ENCODE results near the gene SPINK5. TPM values are rescaled to one million over a fixed set of nuclear protein-coding genes. Genes with fewer than 3 reads are reported as not detected.

The SPINK5 gene
- total RNA-seq, 1 experiment from 2014 or later: 6.0 TPM

DNA sequence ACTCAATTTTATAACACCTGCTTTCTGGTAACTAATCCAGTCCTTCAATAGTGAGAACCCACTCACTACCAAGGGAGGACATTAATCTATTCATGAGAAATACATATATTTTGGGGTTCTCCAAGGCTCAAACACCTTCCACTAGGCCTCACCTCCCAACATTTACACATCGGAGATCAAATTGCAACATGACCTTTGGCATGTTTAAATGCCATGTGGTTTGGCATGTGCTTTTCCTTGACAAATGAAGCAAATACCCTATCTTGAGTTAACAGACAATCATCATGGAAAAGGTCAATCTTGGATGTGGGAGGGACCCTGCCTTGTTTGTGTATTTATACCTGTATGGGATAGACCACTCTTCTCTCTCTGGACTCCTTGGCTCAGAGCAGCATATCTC, 82.7 kb downstream of the SPINK5 start:
- Mint-ChIP-seq H3K4me1 (no peaks in the 10 kb centered on the region), H3K27ac (no peak overlapping the region), H3K9me3 (no peaks in the 10 kb centered on the region), H3K27me3 (ENCODE audit: low read depth) (no peaks in the 10 kb centered on the region), H3K36me3 (ENCODE audit: insufficient read depth in 1 of 3, low read depth in 3 of 3) (no peaks in the 10 kb centered on the region), H3K4me3 (no peak overlapping the region)
- Histone ChIP-seq H4K20me1 (ENCODE audit: control insufficient read depth, insufficient read depth, insufficient read length) (no peaks in the 10 kb centered on the region), H2BK5ac (ENCODE audit: insufficient read length, low read length) (no peak overlapping the region), H3K23ac (ENCODE audit: insufficient read length, low read depth, low read length) (no peak overlapping the region), H2AFZ (ENCODE audit: low read length) (no peak overlapping the region), H3K79me2 (ENCODE audit: insufficient read depth, low read length) (no peaks in the 10 kb centered on the region), H4K8ac (replicated peaks; ENCODE audit: insufficient read length, low read depth, low read length) (no peak overlapping the region), H2BK20ac (ENCODE audit: low read depth, low read length, poor library complexity, severe bottlenecking) (no peak overlapping the region), H4K5ac (ENCODE audit: insufficient read length, low read depth, low read length) (no peak overlapping the region), H3K9ac (ENCODE audit: extremely low read depth, insufficient read length, low read length) (no peak overlapping the region), H3K14ac (ENCODE audit: insufficient read depth, low read length) (no peak overlapping the region), H2BK12ac (ENCODE audit: insufficient read length, low read depth, low read length) (no peak overlapping the region), H4K91ac (ENCODE audit: insufficient read length, low read depth, low read length) (no peak overlapping the region), H3T11ph (ENCODE audit: low read length) (no peak overlapping the region), H3K27ac (ENCODE audit: insufficient read length, low read depth, low read length) (no peak overlapping the region), H3K4me2 (ENCODE audit: insufficient read depth, insufficient read length, low read length) (no peak overlapping the region), H3K79me1 (ENCODE audit: insufficient read depth, low read depth, low read length, poor library complexity, severe bottlenecking) (no peaks in the 10 kb centered on the region), H3K4ac (ENCODE audit: low read depth, low read length) (no peak overlapping the region), H2BK15ac (ENCODE audit: low read depth, low read length) (no peak overlapping the region), H3K18ac (ENCODE audit: insufficient read length, low read depth, low read length) (no peak overlapping the region), H2BK120ac (ENCODE audit: low read depth, low read length, poor library complexity, severe bottlenecking) (no peak overlapping the region), H3K4me1 (ENCODE audit: insufficient read depth, low read length) (no peaks in the 10 kb centered on the region), H2AK5ac (ENCODE audit: insufficient read length, low read length) (no peak overlapping the region), H3K27me3 (ENCODE audit: insufficient read depth, low read length) (no peaks in the 10 kb centered on the region), H3K9me3 (ENCODE audit: control insufficient read depth, low read depth, low read length) (no peaks in the 10 kb centered on the region), H3K23me2 (ENCODE audit: insufficient read length, low read depth, low read length, poor library complexity, severe bottlenecking) (no peaks in the 10 kb centered on the region), H3K56ac (ENCODE audit: insufficient read length, low read depth, low read length) (no peak overlapping the region)
- WGBS (ENCODE audit: extremely low coverage, insufficient read length, low lambda C conversion rate): no CpG with 5 or more reads among the region's 1 CpG
- TF ChIP-seq, protein P1, sequence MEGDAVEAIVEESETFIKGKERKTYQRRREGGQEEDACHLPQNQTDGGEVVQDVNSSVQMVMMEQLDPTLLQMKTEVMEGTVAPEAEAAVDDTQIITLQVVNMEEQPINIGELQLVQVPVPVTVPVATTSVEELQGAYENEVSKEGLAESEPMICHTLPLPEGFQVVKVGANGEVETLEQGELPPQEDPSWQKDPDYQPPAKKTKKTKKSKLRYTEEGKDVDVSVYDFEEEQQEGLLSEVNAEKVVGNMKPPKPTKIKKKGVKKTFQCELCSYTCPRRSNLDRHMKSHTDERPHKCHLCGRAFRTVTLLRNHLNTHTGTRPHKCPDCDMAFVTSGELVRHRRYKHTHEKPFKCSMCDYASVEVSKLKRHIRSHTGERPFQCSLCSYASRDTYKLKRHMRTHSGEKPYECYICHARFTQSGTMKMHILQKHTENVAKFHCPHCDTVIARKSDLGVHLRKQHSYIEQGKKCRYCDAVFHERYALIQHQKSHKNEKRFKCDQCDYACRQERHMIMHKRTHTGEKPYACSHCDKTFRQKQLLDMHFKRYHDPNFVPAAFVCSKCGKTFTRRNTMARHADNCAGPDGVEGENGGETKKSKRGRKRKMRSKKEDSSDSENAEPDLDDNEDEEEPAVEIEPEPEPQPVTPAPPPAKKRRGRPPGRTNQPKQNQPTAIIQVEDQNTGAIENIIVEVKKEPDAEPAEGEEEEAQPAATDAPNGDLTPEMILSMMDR (conservative IDR thresholded peaks at IDR 0.05): no peak
- DNase-seq: no peak

Measured in H9 (cell line).